BE2C (cell line): ENCODE results near the gene SLC25A22.
A peak's percentile ranks its signal among the peaks of the same experiment; 100 is the strongest.

Source experiments
- DNase-seq: peaks from one replicate; pipeline ENCODE4 v3.0.0-alpha.2; 2020
- H3K27me3 ChIP-seq: fragments of 250-450 bp; sonication (Bioruptor Pico); 2 replicates; pipeline ENCODE4 v1.5.1; 2020; ENCODE audit warnings: mild to moderate bottlenecking
- H3K36me3 ChIP-seq: fragments of 250-450 bp; sonication (Bioruptor Pico); 2 replicates; pipeline ENCODE4 v1.5.1; 2020; ENCODE audit warnings: mild to moderate bottlenecking
- H3K4me1 ChIP-seq: fragments of 250-450 bp; sonication (Bioruptor Pico); 2 replicates; pipeline ENCODE4 v1.5.1; 2020
- H3K4me3 ChIP-seq: 2 replicates; pipeline ENCODE4 v1.5.1; 2011; ENCODE audit warnings: low read depth, low read length
- H3K9me3 ChIP-seq: fragments of 250-450 bp; sonication (Bioruptor Pico); 2 replicates; pipeline ENCODE4 v1.5.1; 2020
- CTCF ChIP-seq: IDR thresholded peaks from 2 replicates; pipeline ENCODE4 v1.5.1; 2012; ENCODE audit warnings: mild to moderate bottlenecking, low read depth, low read length

Gene SLC25A22

GRCh38 chr11:834371-835316 is 36.6 kb upstream of the SLC25A22 start:
- Histone ChIP-seq H3K36me3 (peaks cover 12% of the 10 kb centered on the region), H3K4me1 (peaks cover 15% of the 10 kb centered on the region), H3K4me3 (no peak overlapping the region; the same call in none of the 2 replicates), H3K27me3 (peaks cover 12% of the 10 kb centered on the region), H3K9me3 (no peaks in the 10 kb centered on the region)
- no peak for TF ChIP-seq CTCF
- no peak for DNase-seq

- peak overlapping the region; percentile 58 for H3K4me3 ChIP-seq
- DNase-seq: no peak
Measured at GRCh38 chr11:833849-834311, 35.8 kb upstream of the SLC25A22 start.

GRCh38 chr11:833114-833791 is 35.2 kb upstream of the SLC25A22 start:
- peak; percentile 47 for DNase-seq
- Histone ChIP-seq H3K27me3 (peaks cover 20% of the 10 kb centered on the region), H3K4me1 (peaks cover 15% of the 10 kb centered on the region)

More at GRCh38 chr11:833849-834311, 35.8 kb upstream of the SLC25A22 start:
- peaks cover 18% of the 10 kb centered on the region for H3K27me3 ChIP-seq
- TF ChIP-seq CTCF: no peak
- H3K9me3 ChIP-seq: no peaks in the 10 kb centered on the region
- H3K4me1 ChIP-seq: peaks cover 15% of the 10 kb centered on the region
- peaks cover 5% of the 10 kb centered on the region for H3K36me3 ChIP-seq

GRCh38 chr11:832529-833113 is 34.5 kb upstream of the SLC25A22 start, which contains the start of gene CD151:
Gene CD151, plus strand, starts transcription at chr11:832952. Its CDS starts 3,118 bp downstream, at chr11:836070.
- H3K27me3 ChIP-seq: peaks cover 21% of the 10 kb centered on the region
- no peaks in the 10 kb centered on the region; the same call in 1 of the 2 replicates for H3K36me3 ChIP-seq
- H3K4me1 ChIP-seq: peaks cover 15% of the 10 kb centered on the region
- TF ChIP-seq CTCF: no peak
- DNase-seq: peak; percentile 67
- no peaks in the 10 kb centered on the region for H3K9me3 ChIP-seq
- peak within 1 kb of the TSS; percentile 58 for H3K4me3 ChIP-seq

More at GRCh38 chr11:833114-833791, 35.2 kb upstream of the SLC25A22 start:
- no peaks in the 10 kb centered on the region for H3K9me3 ChIP-seq
- no peak for TF ChIP-seq CTCF
- peak overlapping the region; percentile 58 for H3K4me3 ChIP-seq
- no peaks in the 10 kb centered on the region; the same call in 1 of the 2 replicates for H3K36me3 ChIP-seq

- H3K27me3 ChIP-seq: peaks cover 27% of the 10 kb centered on the region
- no peak for TF ChIP-seq CTCF
- peak overlapping the region; percentile 32 for H3K4me3 ChIP-seq
- peaks cover 15% of the 10 kb centered on the region for H3K4me1 ChIP-seq
- no peak for DNase-seq
- no peaks in the 10 kb centered on the region; the same call in 1 of the 2 replicates for H3K36me3 ChIP-seq
- H3K9me3 ChIP-seq: no peaks in the 10 kb centered on the region
Measured at GRCh38 chr11:831961-832528, 34.0 kb upstream of the SLC25A22 start.
